Measurements from ENCODE around the gene LPAR5.

DNA sequence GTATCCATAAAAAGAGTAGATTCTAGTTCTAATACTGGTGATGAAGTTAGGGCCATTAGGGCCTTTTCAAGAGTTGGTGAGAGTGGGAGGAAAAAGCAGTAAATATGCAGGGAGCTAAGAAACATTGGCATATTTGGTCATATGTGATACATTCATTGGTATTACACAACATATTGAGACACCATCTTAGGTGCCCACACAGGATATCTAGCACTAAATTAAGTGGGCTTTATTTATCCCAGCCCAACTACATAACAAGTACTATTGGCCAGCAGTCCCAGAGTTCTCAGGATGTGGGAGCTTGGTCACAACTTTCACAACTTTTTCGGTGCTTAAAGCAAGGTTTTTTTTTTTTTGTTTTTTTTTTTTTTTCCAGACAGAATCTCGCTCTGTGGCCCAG, 29.1 kb upstream of the LPAR5 start:
- TF ChIP-seq POLR2A (IDR thresholded peaks at IDR 0.05; ENCODE audit: control extremely low read depth in 1 of 2, low read depth in 2 of 2, low read length in 2 of 2) = no peak
- no peak for TF ChIP-seq CEBPB (IDR thresholded peaks at IDR 0.05; ENCODE audit: low read depth, low read length)
- no peak for TF ChIP-seq BACH1 (IDR thresholded peaks at IDR 0.05; ENCODE audit: low read length)
- TF ChIP-seq, protein P1, sequence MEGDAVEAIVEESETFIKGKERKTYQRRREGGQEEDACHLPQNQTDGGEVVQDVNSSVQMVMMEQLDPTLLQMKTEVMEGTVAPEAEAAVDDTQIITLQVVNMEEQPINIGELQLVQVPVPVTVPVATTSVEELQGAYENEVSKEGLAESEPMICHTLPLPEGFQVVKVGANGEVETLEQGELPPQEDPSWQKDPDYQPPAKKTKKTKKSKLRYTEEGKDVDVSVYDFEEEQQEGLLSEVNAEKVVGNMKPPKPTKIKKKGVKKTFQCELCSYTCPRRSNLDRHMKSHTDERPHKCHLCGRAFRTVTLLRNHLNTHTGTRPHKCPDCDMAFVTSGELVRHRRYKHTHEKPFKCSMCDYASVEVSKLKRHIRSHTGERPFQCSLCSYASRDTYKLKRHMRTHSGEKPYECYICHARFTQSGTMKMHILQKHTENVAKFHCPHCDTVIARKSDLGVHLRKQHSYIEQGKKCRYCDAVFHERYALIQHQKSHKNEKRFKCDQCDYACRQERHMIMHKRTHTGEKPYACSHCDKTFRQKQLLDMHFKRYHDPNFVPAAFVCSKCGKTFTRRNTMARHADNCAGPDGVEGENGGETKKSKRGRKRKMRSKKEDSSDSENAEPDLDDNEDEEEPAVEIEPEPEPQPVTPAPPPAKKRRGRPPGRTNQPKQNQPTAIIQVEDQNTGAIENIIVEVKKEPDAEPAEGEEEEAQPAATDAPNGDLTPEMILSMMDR (IDR thresholded peaks at IDR 0.05; ENCODE audit: control extremely low read depth in 1 of 3, insufficient read depth in 1 of 3, low read depth in 1 of 3, low read length in 3 of 3) = no peak
- no peak for TF ChIP-seq SIN3A (conservative IDR thresholded peaks at IDR 0.05 in 1 of 2, IDR thresholded peaks at IDR 0.05 in 1 of 2; ENCODE audit: low read depth in 1 of 2, low read length in 2 of 2)
- TF ChIP-seq MAFK (IDR thresholded peaks at IDR 0.05; ENCODE audit: low read depth, low read length) = no peak
- TF ChIP-seq EP300 (IDR thresholded peaks at IDR 0.05; ENCODE audit: borderline replicate concordance in 1 of 2, low read depth in 2 of 2, low read length in 2 of 2) = no peak
- TF ChIP-seq EZH2 (IDR thresholded peaks at IDR 0.05; ENCODE audit: low read depth, low read length, severe bottlenecking) = no peak

All from H1 (cell line).